ENCODE data around the gene HOXA13. TPM values are rescaled to one million over a fixed set of nuclear protein-coding genes. Genes with fewer than 3 reads are reported as not detected.
A peak's percentile ranks its signal among the peaks of the same experiment; 100 is the strongest.

Gene HOXA13
- total and polyA plus RNA-seq, 11 donors, result not detected

DNA sequence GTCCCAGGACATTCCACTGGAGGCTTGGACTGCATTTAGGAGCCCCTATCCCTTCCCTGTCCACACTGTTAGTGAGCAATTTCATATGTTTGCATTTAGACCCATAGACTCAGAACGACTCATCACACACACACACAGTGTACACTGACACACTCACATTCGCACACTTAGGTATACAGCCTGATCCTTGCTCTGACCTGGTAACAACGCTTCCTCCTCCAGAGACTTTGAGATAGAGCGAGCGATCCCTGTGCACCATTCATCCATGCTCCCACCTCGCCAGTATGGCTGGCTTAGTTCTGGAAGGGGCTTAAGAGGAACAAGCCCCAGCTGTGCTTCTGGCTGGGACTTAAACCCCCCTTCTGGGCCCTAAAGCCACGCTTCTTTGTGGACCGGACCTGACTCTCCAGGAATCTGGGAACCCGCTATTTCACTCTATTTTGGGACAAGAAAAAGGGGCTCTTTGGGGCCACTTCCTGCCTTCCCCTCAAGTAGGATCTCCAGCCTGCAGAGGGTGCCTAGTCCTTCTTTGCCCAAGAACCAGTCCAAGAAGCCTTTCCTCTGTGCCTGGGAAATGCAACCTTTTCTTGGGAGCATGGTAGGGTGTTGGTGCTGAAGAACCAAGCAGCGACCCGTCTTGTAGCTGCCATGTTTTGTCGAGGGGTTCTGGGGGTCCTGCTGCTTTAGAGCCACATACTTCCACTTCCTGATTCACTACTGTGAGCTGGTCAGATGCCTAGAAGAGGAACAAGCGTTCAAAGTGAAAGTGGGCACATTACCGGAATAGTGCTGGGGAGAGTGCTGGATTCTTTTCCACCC is 1.1 kb upstream of the HOXA13 start:
- peak in 2 of 4 donors; percentile 44 to 49 for ATAC-seq
- H3K9me3 ChIP-seq, result no peaks in the 10 kb centered on the region
- peaks cover 4 to 52% (median 21%) of the 10 kb centered on the region in 12 donors for H3K4me1 ChIP-seq
- peaks cover 86 to 97% (median 92%) of the 10 kb centered on the region in 9 donors for H3K27me3 ChIP-seq
- intact Hi-C loops (cut with DNase I), result loop anchor here in 5 of 10 donors (5.0 to 10.0 kb wide), 4 partner anchors 374 to 721 kb away; no protein-coding TSS in a partner anchor
- H3K4me3 ChIP-seq, result peak overlapping the region in 8 of 12 donors; percentile 6 to 47 (median 37)
- H3K36me3 ChIP-seq, result no peaks in the 10 kb centered on the region
- TF ChIP-seq, protein P1, sequence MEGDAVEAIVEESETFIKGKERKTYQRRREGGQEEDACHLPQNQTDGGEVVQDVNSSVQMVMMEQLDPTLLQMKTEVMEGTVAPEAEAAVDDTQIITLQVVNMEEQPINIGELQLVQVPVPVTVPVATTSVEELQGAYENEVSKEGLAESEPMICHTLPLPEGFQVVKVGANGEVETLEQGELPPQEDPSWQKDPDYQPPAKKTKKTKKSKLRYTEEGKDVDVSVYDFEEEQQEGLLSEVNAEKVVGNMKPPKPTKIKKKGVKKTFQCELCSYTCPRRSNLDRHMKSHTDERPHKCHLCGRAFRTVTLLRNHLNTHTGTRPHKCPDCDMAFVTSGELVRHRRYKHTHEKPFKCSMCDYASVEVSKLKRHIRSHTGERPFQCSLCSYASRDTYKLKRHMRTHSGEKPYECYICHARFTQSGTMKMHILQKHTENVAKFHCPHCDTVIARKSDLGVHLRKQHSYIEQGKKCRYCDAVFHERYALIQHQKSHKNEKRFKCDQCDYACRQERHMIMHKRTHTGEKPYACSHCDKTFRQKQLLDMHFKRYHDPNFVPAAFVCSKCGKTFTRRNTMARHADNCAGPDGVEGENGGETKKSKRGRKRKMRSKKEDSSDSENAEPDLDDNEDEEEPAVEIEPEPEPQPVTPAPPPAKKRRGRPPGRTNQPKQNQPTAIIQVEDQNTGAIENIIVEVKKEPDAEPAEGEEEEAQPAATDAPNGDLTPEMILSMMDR (IDR thresholded peaks at IDR 0.05), result no peak
- no peak for TF ChIP-seq POLR2A (IDR thresholded peaks at IDR 0.05)
- peak overlapping the region in 1 of 12 donors; percentile 66 for H3K27ac ChIP-seq
- WGBS, 4 donors, result 11 to 22% (median 15%) methylated on average over 14 of the region's 14 CpGs
- no peak for DNase-seq

DNA sequence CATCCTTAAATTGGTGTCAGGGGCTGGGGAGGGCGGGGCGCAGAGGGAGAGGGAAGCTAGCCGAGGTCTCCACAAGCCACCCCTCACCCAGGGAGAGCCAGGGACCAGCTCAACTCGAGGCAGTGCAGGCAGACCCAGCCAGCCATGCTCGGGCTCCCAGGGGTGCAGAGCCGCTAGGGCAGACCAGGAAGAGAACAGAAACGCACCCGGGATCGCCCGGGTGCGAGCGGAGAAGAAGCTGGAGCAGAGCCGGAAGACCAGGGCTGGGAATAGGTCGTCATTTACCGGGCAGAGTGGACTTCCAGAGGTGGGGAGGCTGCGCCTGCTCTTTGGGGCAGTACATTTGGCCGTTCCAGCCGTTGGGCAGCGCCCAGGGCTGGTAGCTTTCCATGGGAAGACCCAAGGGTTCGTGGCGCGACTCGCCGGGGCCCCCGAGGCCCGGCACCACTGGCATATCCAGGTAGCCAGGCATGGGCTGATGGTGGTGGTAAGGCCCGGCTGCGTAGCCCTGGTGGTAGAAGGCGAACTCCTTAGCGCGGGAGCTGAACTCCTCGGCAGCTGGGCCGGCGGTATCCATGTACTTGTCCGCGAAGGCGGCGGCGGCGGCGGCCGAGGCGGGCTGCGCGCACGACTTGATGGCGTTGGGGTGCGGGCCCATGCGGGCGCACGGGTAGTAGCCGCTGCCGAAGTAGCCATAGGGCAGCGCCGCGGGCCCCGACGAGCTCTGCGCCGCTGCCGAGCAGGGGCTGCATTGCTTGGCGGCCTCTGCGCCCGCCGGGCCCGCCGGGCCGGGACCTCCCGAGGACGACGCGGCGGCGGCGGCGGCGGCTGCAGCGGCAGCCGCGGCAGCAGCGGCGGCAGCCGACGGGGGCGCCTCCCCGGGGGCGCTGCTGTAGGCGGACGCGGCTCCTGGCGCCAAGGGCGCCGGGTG is 755 bp downstream of the HOXA13 start:
- peak overlapping the region in 1 of 12 donors; percentile 87 for H3K27ac ChIP-seq
- 2 to 5% (median 3%) methylated on average over 18 to 93 of the region's 93 CpGs for WGBS, 4 donors
- DNase-seq (no peak), ATAC-seq (peak in 1 of 4 donors; percentile 28)
- peak overlapping the region in 7 of 12 donors; percentile 3 to 45 (median 17) for H3K4me3 ChIP-seq
- H3K4me1 ChIP-seq, result peaks cover 0 to 34% (median 13%) of the 10 kb centered on the region in 12 donors
- H3K36me3 ChIP-seq, result no peaks in the 10 kb centered on the region
- H3K27me3 ChIP-seq, result peaks cover 79 to 97% (median 92%) of the 10 kb centered on the region in 9 donors
- no peaks in the 10 kb centered on the region for H3K9me3 ChIP-seq
- intact Hi-C loops (cut with DNase I), result loop anchor here (5.0 to 10.0 kb wide), 12 partner anchors 378 to 898 kb away; no protein-coding TSS in a partner anchor
- no peak for TF ChIP-seq POLR2A (IDR thresholded peaks at IDR 0.05)
- TF ChIP-seq, protein P1 (IDR thresholded peaks at IDR 0.05), result no peak

DNA sequence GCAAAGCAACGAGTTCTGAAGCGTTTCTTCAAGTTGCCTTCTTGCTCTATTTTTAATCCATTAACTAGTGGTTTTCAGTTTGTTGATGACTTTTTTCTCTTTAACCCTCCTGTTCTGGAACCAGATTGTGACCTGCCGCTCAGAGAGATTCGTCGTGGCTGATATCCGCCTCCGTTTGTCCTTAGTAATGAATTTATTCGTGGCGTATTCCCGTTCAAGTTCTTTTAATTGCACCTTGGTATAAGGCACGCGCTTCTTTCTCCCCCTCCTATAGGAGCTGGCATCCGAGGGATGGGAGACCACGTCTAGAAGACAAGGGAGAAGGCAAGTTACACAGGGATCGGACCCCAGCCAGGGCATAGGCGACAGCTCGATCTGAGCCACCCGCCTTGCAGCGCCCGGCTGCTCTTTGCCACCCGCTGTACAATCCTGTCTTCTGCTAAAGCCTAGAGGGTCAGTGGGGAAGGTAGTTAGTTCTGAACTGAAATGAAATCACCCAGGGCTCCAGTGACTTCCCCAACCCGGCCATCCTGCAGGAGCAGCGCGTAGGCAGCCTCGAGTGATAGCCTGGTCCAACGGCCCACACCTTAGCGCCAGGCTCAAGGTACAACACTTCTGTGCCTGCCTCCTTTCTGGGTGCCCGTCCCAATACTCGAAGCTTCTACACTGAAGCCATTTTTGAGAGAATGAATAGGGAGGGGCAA is 1.6 kb downstream of the HOXA13 start:
- Histone ChIP-seq H3K4me3 (no peak overlapping the region), H3K27ac (peak overlapping the region in 1 of 12 donors; percentile 87), H3K27me3 (peaks cover 81 to 97% (median 92%) of the 10 kb centered on the region in 9 donors), H3K4me1 (peaks cover 2 to 38% (median 15%) of the 10 kb centered on the region in 12 donors), H3K36me3 (no peaks in the 10 kb centered on the region), H3K9me3 (no peaks in the 10 kb centered on the region)
- DNase-seq (no peak), ATAC-seq (no peak)
- intact Hi-C loops (cut with DNase I), result loop anchor here (5.0 to 10.0 kb wide), 12 partner anchors 379 to 899 kb away; no protein-coding TSS in a partner anchor
- 9 to 10% (median 9%) methylated on average over 29 of the region's 29 CpGs for WGBS, 4 donors
- TF ChIP-seq, protein P1 (IDR thresholded peaks at IDR 0.05), result no peak
- TF ChIP-seq POLR2A (IDR thresholded peaks at IDR 0.05), result no peak

Measured in heart left ventricle (tissue), 16 donors.